GM12878 (cell line): ENCODE measurements around the gene CLDN34. TPM values are rescaled to one million over a fixed set of nuclear protein-coding genes. Genes with fewer than 3 reads are reported as not detected.

Experiments
- ATAC-seq: fragments of 200-7000 bp; cut with Tn5 transposase; 3 replicates; pipeline ENCODE4 v1.9.1; 2020; ENCODE audit warnings: mild to moderate bottlenecking, moderate library complexity
- BruUV-seq: library from RNA; stranded (reverse); fragments of 400-500 nt; replicated peaks from 2 replicates; lab custom pipeline; 2021; lab: Mats Ljungman, UMichigan
- CTCF ChIA-PET: fragments of 300-600 bp; sonication (Branson Sonifier 250); formaldehyde crosslinking; extraction: SDS; loops from one replicate; lab custom pipeline; 2021; ENCODE audit warnings: inconsistent platforms; lab: Yijun Ruan, JAX
- POLR2A ChIA-PET: fragments of 350-600 bp; formaldehyde crosslinking; extraction: SDS; loops from one replicate; lab custom pipeline; 2021; ENCODE audit warnings: inconsistent platforms; lab: Charles Lee
- RAD21 ChIA-PET: fragments of 300-600 bp; sonication (Branson Sonifier 250); formaldehyde crosslinking; loops from one replicate; lab custom pipeline; 2023; ENCODE audit warnings: antibody characterized with exemption; ENCODE audit not compliant: unreplicated experiment; lab: Charles Lee
- SMC1A ChIA-PET: fragments of 300-600 bp; sonication (Branson Sonifier 250); formaldehyde crosslinking; loops from one replicate; lab custom pipeline; 2023; ENCODE audit not compliant: unreplicated experiment, uncharacterized antibody; lab: Charles Lee
- DNase-seq: peaks from one replicate; pipeline ENCODE4 v3.0.0-alpha.2; 2011; ENCODE audit warnings: low read depth, low spot score
- FAIRE-seq: peaks from 3 replicates; lab custom pipeline; 2011; peaks lifted over from hg19 to GRCh38; lab: Jason Lieb, UNC
- H2AFZ ChIP-seq: 2 replicates; pipeline ENCODE4 v1.6.0; 2011; ENCODE audit warnings: low read depth, low read length, control low read depth; ENCODE audit not compliant: control insufficient read depth
- H3K27ac ChIP-seq: 2 replicates; pipeline ENCODE4 v1.5.1; 2011; ENCODE audit warnings: control low read depth; ENCODE audit not compliant: control insufficient read depth, insufficient read depth
- H3K27me3 ChIP-seq, 2 experiments: replicated peaks in 1 of 2; 2 replicates each; pipeline versions ENCODE4 v1.6.0 to v1.6.1; 2011; ENCODE audit warnings: low read length in 1 of 2; ENCODE audit not compliant: control insufficient read depth in 2 of 2, insufficient read depth in 2 of 2
- H3K36me3 ChIP-seq, 2 experiments: 2 replicates each; pipeline ENCODE4 v1.5.1; 2011; ENCODE audit warnings: low read length in 1 of 2; ENCODE audit not compliant: control insufficient read depth in 2 of 2, insufficient read depth in 2 of 2
- H3K4me1 ChIP-seq: 2 replicates; pipeline ENCODE4 v1.6.1; 2011; ENCODE audit warnings: mild to moderate bottlenecking, low read length, moderate library complexity, mixed read lengths; ENCODE audit not compliant: control insufficient read depth, insufficient read depth
- H3K4me2 ChIP-seq: 2 replicates; pipeline ENCODE4 v1.6.0; 2011; ENCODE audit warnings: control low read depth; ENCODE audit not compliant: control insufficient read depth, insufficient read depth
- H3K4me3 ChIP-seq: fragments of 200-600 bp; sonication (generic); 2 replicates; pipeline ENCODE4 v1.5.1; 2016
- H3K79me2 ChIP-seq: 2 replicates; pipeline ENCODE4 v1.6.0; 2011; ENCODE audit warnings: low read length; ENCODE audit not compliant: control insufficient read depth, insufficient read depth
- H3K9ac ChIP-seq: 2 replicates; pipeline ENCODE4 v1.8.0; 2011; ENCODE audit warnings: low read length, control low read depth, mixed read lengths; ENCODE audit not compliant: control insufficient read depth, insufficient read depth
- H3K9me3 ChIP-seq: replicated peaks from 3 replicates; pipeline ENCODE4 v1.5.1; 2011; ENCODE audit warnings: mild to moderate bottlenecking, low read length; ENCODE audit not compliant: control insufficient read depth, insufficient read depth
- H4K20me1 ChIP-seq: 2 replicates; pipeline ENCODE4 v1.6.0; 2011; ENCODE audit not compliant: control insufficient read depth, insufficient read depth
- ASH2L ChIP-seq: fragments of 300-600, 200-600 bp; sonication (generic); IDR thresholded peaks from 2 replicates; pipeline ENCODE4 v1.6.1; 2017; ENCODE audit warnings: low read depth, mild to moderate bottlenecking, borderline replicate concordance
- BMI1 ChIP-seq: fragments of 450-650 bp; IDR thresholded peaks from 2 replicates; pipeline ENCODE4 v1.6.1; 2016; ENCODE audit warnings: mild to moderate bottlenecking, moderate library complexity, borderline replicate concordance
- CHD1 ChIP-seq: IDR thresholded peaks from 2 replicates; pipeline ENCODE4 v1.6.1; 2012; ENCODE audit warnings: low read depth, low read length, improper control_type of control experiment
- EP300 ChIP-seq, 2 experiments: fragments of 150-350 bp in 1 of 2; IDR thresholded peaks; 2 replicates each; pipeline ENCODE4 v1.6.1; 2011 to 2012; ENCODE audit warnings: low read depth in 2 of 2, low read length in 2 of 2, borderline replicate concordance in 1 of 2, improper control_type of control experiment in 1 of 2, inconsistent platforms in 1 of 2; ENCODE audit not compliant: control insufficient read depth in 1 of 2
- ESRRA ChIP-seq: IDR thresholded peaks from 2 replicates; pipeline ENCODE4 v1.6.1; 2012; ENCODE audit warnings: mild to moderate bottlenecking, low read length, improper control_type of control experiment
- HCFC1 ChIP-seq: fragments of 150-350 bp; IDR thresholded peaks from 2 replicates; pipeline ENCODE4 v1.6.1; 2014; ENCODE audit warnings: low read length
- MTA2 ChIP-seq: fragments of 450-650 bp; IDR thresholded peaks from 2 replicates; pipeline ENCODE4 v1.6.1; 2016; ENCODE audit warnings: low read depth, mild to moderate bottlenecking, moderate library complexity
- MXI1 ChIP-seq: fragments of 150-350 bp; IDR thresholded peaks from 2 replicates; pipeline ENCODE4 v1.6.1; 2011; ENCODE audit warnings: low read depth, mild to moderate bottlenecking, inconsistent platforms, low read length, improper control_type of control experiment
- NR2C1 ChIP-seq: fragments of 450-650 bp; IDR thresholded peaks from 2 replicates; pipeline ENCODE4 v1.6.1; 2017; ENCODE audit warnings: antibody characterized with exemption, mild to moderate bottlenecking, moderate library complexity
- NR2C2 ChIP-seq: IDR thresholded peaks from 2 replicates; pipeline ENCODE4 v1.6.1; 2011; ENCODE audit warnings: borderline replicate concordance, low read depth; ENCODE audit not compliant: control insufficient read depth, insufficient read length
- NRF1 ChIP-seq: conservative IDR thresholded peaks from 2 replicates; pipeline ENCODE4 v1.6.1; 2011; ENCODE audit warnings: mild to moderate bottlenecking, low read depth, low read length, improper control_type of control experiment
- RAD21 ChIP-seq: IDR thresholded peaks from 2 replicates; pipeline ENCODE4 v1.6.1; 2011; ENCODE audit warnings: mild to moderate bottlenecking, low read depth, low read length, moderate library complexity; ENCODE audit not compliant: insufficient read depth
- RELA ChIP-seq: fragments of 450-650 bp; IDR thresholded peaks from 2 replicates; pipeline ENCODE4 v1.8.0; 2014; ENCODE audit warnings: borderline replicate concordance; ENCODE audit not compliant: partially characterized antibody
- SMAD5 ChIP-seq: IDR thresholded peaks from 2 replicates; pipeline ENCODE4 v1.6.1; 2016; ENCODE audit warnings: antibody characterized with exemption, low read depth
- SMC3 ChIP-seq: IDR thresholded peaks from 2 replicates; pipeline ENCODE4 v1.6.1; 2011; ENCODE audit warnings: low read length, improper control_type of control experiment, borderline replicate concordance
- TBL1XR1 ChIP-seq: IDR thresholded peaks from 2 replicates; pipeline ENCODE4 v1.6.1; 2012; ENCODE audit warnings: low read depth, low read length, improper control_type of control experiment
- TCF3 ChIP-seq: IDR thresholded peaks from 2 replicates; pipeline ENCODE4 v1.6.1; 2012; ENCODE audit warnings: low read depth, mild to moderate bottlenecking, low read length, borderline replicate concordance; ENCODE audit not compliant: insufficient read depth
- YBX1 ChIP-seq: fragments of 450-650 bp; IDR thresholded peaks from 2 replicates; pipeline ENCODE4 v1.6.1; 2016; ENCODE audit warnings: antibody characterized with exemption
- WGBS: methylation state at CpG from one replicate; pipeline ENCODE4 v1.1.6; 2016; ENCODE audit warnings: low lambda C conversion rate; ENCODE audit not compliant: insufficient replicate concordance, insufficient coverage; ENCODE audit errors: missing lambda C conversion rate; 5-methylcytosine and 5-hydroxymethylcytosine counted together
- in situ Hi-C: fragments of 300-500 bp; cut with MboI; formaldehyde crosslinking; loops from 9 replicates; pipeline ENCODE4 v1.14.3; 2018; ENCODE audit warnings: mixed read lengths
- intact Hi-C: fragments of 100-400 bp; cut with micrococcal nuclease; formaldehyde crosslinking; loops from one replicate; pipeline ENCODE4 v1.14.2; 2022; ENCODE audit not compliant: unreplicated experiment
- polyA plus RNA-seq, 11 experiments: library from polyadenylated mRNA; depleted of rRNA in 4 of 11; unstranded in 6 of 11; stranded (reverse) in 5 of 11; fragments of >200 nt; fragmentation: Nextera tagmentation in 4 of 11; fragmentation: Illumina TruSeq in 1 of 11; extraction: Ambion mirVana in 4 of 11; extraction: Trizol in 1 of 11; gene quantifications; 1 replicate in 1 of 11; 2 replicates in 10 of 11; pipeline versions ENCODE4 v1.2.1 to v1.2.3, GENCODE V29; 2011 to 2016; ENCODE audit warnings: inconsistent platforms in 2 of 11, missing spikeins in 2 of 11, low read depth in 1 of 11
- total RNA-seq, 4 experiments: library from RNA; depleted of rRNA in 3 of 4; stranded (reverse); fragments of >200 nt in 3 of 4; fragmentation: Illumina TruSeq in 1 of 4; extraction: Trizol in 1 of 4; gene quantifications; 2 replicates each; pipeline versions ENCODE4 v1.2.1 to v1.2.3, GENCODE V29; 2013 to 2021
- TF ChIP-seq, protein P1 (sequence below): IDR thresholded peaks from 2 replicates; pipeline ENCODE4 v1.6.1; 2012; ENCODE audit warnings: mild to moderate bottlenecking, low read depth, low read length

CLDN34 gene
- total and polyA plus RNA-seq, 10 of the 15 experiments (the other 5 are each of a cell fraction or from before 2014, with no cell fraction given), result not detected

DNA sequence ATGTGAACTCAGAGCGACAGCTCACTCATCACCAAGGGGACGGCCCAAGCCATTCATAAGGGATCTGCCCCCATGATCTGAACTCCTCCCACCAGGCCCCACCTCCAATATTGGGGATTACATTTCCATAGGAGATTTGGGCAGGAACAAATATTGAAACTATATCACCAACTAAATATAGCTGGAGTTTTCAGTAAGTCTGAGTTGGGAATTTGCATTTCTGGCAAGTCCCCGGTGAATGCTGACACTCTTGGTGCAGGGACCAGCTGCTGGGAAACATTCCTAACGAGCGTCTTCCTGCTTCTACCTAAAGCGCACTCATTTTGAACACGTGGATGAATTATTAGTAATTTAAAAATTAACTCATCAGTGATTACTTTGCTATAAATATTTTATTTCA is 13.2 kb downstream of the CLDN34 start:
- no peak overlapping the region for H2AFZ ChIP-seq
- no peaks in the 10 kb centered on the region for H3K79me2 ChIP-seq
- H3K9me3 ChIP-seq, result no peaks in the 10 kb centered on the region
- H3K4me1 ChIP-seq, result no peaks in the 10 kb centered on the region
- no peak for DNase-seq
- no peak for TF ChIP-seq MXI1
- TF ChIP-seq HCFC1, result no peak
- TF ChIP-seq ESRRA, result no peak
- no peak for TF ChIP-seq RAD21
- no peak for TF ChIP-seq NRF1
- no peak for TF ChIP-seq ASH2L
- TF ChIP-seq SMC3, result no peak
- no peak for TF ChIP-seq NR2C1
- no peak for TF ChIP-seq EP300 (IDR thresholded peaks at IDR 0.05; ENCODE audit: borderline replicate concordance in 1 of 2, control insufficient read depth in 1 of 2, low read depth in 2 of 2, low read length in 2 of 2)
- TF ChIP-seq, protein P1, sequence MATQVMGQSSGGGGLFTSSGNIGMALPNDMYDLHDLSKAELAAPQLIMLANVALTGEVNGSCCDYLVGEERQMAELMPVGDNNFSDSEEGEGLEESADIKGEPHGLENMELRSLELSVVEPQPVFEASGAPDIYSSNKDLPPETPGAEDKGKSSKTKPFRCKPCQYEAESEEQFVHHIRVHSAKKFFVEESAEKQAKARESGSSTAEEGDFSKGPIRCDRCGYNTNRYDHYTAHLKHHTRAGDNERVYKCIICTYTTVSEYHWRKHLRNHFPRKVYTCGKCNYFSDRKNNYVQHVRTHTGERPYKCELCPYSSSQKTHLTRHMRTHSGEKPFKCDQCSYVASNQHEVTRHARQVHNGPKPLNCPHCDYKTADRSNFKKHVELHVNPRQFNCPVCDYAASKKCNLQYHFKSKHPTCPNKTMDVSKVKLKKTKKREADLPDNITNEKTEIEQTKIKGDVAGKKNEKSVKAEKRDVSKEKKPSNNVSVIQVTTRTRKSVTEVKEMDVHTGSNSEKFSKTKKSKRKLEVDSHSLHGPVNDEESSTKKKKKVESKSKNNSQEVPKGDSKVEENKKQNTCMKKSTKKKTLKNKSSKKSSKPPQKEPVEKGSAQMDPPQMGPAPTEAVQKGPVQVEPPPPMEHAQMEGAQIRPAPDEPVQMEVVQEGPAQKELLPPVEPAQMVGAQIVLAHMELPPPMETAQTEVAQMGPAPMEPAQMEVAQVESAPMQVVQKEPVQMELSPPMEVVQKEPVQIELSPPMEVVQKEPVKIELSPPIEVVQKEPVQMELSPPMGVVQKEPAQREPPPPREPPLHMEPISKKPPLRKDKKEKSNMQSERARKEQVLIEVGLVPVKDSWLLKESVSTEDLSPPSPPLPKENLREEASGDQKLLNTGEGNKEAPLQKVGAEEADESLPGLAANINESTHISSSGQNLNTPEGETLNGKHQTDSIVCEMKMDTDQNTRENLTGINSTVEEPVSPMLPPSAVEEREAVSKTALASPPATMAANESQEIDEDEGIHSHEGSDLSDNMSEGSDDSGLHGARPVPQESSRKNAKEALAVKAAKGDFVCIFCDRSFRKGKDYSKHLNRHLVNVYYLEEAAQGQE, result no peak
- TF ChIP-seq BMI1, result no peak
- TF ChIP-seq TCF3, result no peak
- no peak for TF ChIP-seq TBL1XR1
- TF ChIP-seq SMAD5, result no peak
- TF ChIP-seq RELA, result no peak
- no peak for TF ChIP-seq CHD1
- TF ChIP-seq NR2C2, result no peak
- no peak for TF ChIP-seq MTA2
- no peak for TF ChIP-seq YBX1
- WGBS, result 47% methylated on average over 7 of the region's 7 CpGs
- intact Hi-C loops (loop anchor here (10.0 kb wide), 1 partner anchor 1166 kb away; no protein-coding TSS in a partner anchor), in situ Hi-C loops (loop anchor here (25.0 kb wide), 2 partner anchors 632 to 1132 kb away; partner anchors contain the start of genes HCCS and MID1)
- SMC1A ChIA-PET, result interaction anchor here (1.1 kb wide), 1 partner anchor 9 kb away, joined by 3 read pairs; no protein-coding TSS in a partner anchor
- H3K36me3 ChIP-seq, result no peaks in the 10 kb centered on the region
- RAD21 ChIA-PET, result no interaction called here
- FAIRE-seq, result no peak
- CTCF ChIA-PET, result interaction anchor here (1.1 to 1.7 kb wide), 5 partner anchors 8 to 139 kb away, joined by 3 to 10 read pairs (median 4); no protein-coding TSS in a partner anchor
- ATAC-seq, result no peak
- no peak overlapping the region for H3K4me2 ChIP-seq
- H4K20me1 ChIP-seq, result no peaks in the 10 kb centered on the region
- BruUV-seq, result no TSS peak
- no peak overlapping the region for H3K4me3 ChIP-seq
- H3K9ac ChIP-seq, result no peak overlapping the region
- no peak overlapping the region for H3K27ac ChIP-seq
- no peaks in the 10 kb centered on the region for H3K27me3 ChIP-seq
- POLR2A ChIA-PET, result no interaction called here
